ENCODE measurements around the gene PDE9A. TPM values are rescaled to one million over a fixed set of nuclear protein-coding genes. Genes with fewer than 3 reads are reported as not detected.

Gene PDE9A
- total and polyA plus RNA-seq, 2 experiments from 2014 or later, result not detected

DNA sequence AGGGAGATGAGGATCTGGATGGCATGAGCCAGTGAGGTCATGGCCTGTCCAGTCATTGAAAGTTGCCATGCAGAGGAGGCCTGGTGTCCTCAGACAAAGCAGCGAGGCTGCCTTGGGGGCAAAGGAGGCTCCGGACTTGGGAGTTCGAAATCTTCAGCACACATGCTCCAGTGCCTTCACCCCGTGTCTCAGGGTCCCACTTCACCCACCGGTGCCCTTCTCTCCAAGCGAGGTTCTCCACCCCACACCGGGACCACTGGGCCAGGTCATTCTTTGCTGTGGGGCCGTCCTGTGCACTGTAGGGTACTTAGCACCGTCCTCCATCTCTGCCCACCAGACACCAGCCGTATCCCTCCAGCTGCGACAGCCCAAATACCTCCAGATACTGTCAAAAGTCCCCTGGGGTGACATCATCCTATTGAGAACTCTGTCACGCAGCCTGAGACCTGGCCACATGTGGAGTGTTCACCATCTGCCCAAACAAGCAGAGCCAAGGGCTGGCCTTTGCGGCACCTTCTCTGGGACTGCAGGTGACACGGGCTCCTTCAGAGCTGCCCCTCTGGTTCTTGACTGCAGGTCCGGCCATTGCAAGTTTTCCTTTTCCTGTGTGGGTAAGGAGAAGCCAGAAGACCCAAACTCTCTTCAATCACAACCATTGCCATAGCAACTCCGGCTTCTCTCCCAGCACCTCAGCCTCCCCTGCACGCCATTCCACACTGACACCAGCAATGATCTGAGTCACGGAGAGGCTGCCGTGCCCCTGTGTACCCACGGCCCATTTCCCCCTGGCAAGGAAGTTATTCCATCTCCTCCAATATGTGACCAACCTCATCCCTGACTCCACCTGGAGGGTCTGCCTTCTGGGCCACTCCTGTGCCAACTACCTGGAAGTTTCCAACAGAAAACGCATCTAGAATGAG, 20.4 kb upstream of the PDE9A start:
- Histone ChIP-seq H2AFZ (no peak overlapping the region), H3K36me3 (ENCODE audit: low read depth) (no peaks in the 10 kb centered on the region), H3K79me2 (ENCODE audit: insufficient read depth) (no peaks in the 10 kb centered on the region), H3K9me2 (ENCODE audit: insufficient read depth) (no peaks in the 10 kb centered on the region), H3F3A (ENCODE audit: insufficient read depth) (peaks cover 22% of the 10 kb centered on the region), H3K4me3 (no peak overlapping the region), H3K27me3 (replicated peaks; ENCODE audit: insufficient read depth) (peaks cover 26% of the 10 kb centered on the region), H3K9me3 (ENCODE audit: low read depth) (no peaks in the 10 kb centered on the region), H4K20me1 (ENCODE audit: insufficient read depth) (no peaks in the 10 kb centered on the region), H3K4me1 (ENCODE audit: insufficient read depth) (peaks cover 12% of the 10 kb centered on the region), H3K27ac (no peak overlapping the region), H3K9ac (no peak overlapping the region), H3K4me2 (ENCODE audit: unreplicated experiment) (no peak overlapping the region)
- WGBS, 2 experiments (ENCODE audit: low coverage in 1 of 2, low lambda C conversion rate in 2 of 2, missing lambda C conversion rate in 2 of 2), result 68 to 70% methylated on average over 20 to 21 of the region's 21 CpGs
- in situ Hi-C loops (cut with MboI), result no loop called here
- DNase-seq, result no peak
- TF ChIP-seq EZH2 (IDR thresholded peaks at IDR 0.05; ENCODE audit: insufficient read depth, poor library complexity, severe bottlenecking) (no peak), EZH2phosphoT487 (IDR thresholded peaks at IDR 0.05; ENCODE audit: insufficient read depth, low read depth) (no peak)

DNA sequence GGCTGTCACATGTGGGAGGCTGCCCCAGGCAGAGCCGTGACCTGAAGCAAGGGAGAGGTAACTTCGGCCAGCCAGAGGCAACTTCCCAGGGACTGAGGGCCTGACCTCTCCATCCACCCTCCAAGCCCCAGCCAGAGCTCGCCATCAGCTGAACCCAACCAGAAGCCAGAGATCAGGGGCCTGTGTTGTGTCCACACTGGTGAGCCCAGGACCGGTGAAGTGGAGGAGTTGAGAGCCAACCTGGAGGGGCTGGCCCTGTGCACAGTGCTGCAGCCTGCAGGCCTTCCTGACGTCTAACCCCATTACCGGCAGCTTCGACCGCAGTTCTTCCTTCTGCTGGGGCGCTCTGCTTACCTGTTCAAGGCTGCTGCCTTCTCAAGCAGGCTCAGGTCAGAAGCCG, 19.6 kb upstream of the PDE9A start:
- Histone ChIP-seq H3K4me1 (ENCODE audit: insufficient read depth) (peaks cover 12% of the 10 kb centered on the region), H2AFZ (no peak overlapping the region), H3K4me2 (ENCODE audit: unreplicated experiment) (no peak overlapping the region), H4K20me1 (ENCODE audit: insufficient read depth) (no peaks in the 10 kb centered on the region), H3K9me3 (ENCODE audit: low read depth) (no peaks in the 10 kb centered on the region), H3K79me2 (ENCODE audit: insufficient read depth) (no peaks in the 10 kb centered on the region), H3K27ac (no peak overlapping the region), H3F3A (ENCODE audit: insufficient read depth) (peaks cover 22% of the 10 kb centered on the region), H3K27me3 (replicated peaks; ENCODE audit: insufficient read depth) (peaks cover 28% of the 10 kb centered on the region), H3K4me3 (no peak overlapping the region), H3K36me3 (ENCODE audit: low read depth) (no peaks in the 10 kb centered on the region), H3K9ac (no peak overlapping the region), H3K9me2 (ENCODE audit: insufficient read depth) (no peaks in the 10 kb centered on the region)
- TF ChIP-seq EZH2 (IDR thresholded peaks at IDR 0.05; ENCODE audit: insufficient read depth, poor library complexity, severe bottlenecking), result no peak
- no peak for DNase-seq
- WGBS, 2 experiments (ENCODE audit: low coverage in 1 of 2, low lambda C conversion rate in 2 of 2, missing lambda C conversion rate in 2 of 2), result 76 to 81% methylated on average over 9 of the region's 10 CpGs
- in situ Hi-C loops (cut with MboI), result no loop called here

DNA sequence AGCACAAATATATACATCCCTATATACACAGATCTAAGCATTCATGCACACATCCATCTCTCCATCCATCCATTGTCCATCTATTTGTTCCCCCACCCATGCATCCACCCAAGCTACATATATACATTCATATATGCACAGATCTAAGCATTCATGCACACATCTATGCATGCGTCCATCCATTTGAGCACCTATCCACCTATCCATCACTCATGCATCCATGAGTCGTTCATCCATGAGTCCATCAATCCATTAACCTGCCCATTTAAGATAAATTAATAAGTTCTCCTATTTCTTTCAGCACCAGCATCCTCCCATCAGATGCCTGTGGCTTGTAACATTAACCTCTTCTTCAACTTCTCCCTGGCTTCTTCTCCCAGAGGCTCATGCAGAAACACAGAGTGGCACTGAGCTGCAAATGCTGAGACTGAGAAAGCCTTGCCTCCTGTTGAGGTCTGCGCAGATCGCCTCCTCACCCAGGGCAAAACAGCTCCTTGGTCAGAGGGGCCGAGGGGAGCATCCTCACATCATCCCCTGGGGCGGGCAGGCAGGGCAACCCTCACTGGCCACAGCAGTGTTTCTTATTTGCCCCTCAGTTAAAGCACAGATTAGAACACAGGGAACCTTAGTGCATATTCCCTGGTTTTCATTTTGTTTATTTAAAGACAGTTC, 17.4 kb upstream of the PDE9A start:
- H3K27ac ChIP-seq, result peak overlapping the region; percentile 44; the same call in 1 of the 2 replicates
- 65 to 74% methylated on average over 6 of the region's 6 CpGs for WGBS, 2 experiments (ENCODE audit: low coverage in 1 of 2, low lambda C conversion rate in 2 of 2, missing lambda C conversion rate in 2 of 2)

DNA sequence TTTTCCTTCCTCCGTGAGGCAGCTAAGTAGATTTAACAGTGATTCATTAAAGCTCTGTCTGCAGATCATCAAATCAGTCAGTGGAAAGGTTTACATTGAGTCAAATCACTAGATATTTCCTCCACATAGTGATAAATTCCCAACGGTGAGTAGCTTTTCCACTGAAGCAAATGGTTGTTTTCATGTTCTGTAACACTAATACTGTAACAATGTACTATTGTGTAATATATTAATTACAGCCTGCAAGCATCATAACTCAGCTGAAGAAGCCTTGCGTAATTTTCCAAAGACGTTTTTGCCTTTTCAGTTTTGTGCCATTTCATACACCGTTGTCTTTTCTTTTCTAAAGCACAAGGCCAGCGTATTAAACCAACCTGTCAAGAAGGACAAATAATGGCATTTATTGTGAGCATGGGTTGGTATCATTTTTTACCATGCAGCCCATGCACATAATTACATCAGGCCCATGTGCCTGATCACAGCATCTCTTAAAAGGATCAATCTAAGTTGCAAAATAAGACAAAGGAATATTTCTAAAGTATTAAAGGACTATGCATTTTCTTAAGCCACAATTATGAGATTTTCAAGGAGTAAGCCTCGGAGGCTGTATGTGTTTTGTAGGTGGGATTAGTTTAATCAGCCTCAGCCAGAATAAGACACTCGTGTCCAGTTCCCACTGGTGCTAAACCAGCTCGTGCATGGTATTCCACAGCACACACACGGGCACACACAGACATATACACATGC, 16.7 kb upstream of the PDE9A start:
- 37 to 43% methylated on average over 10 of the region's 10 CpGs for whole genome bisulfite sequencing, 2 experiments (ENCODE audit: low coverage in 1 of 2, low lambda C conversion rate in 2 of 2, missing lambda C conversion rate in 2 of 2)
- H3K4me2 ChIP-seq (ENCODE audit: unreplicated experiment), result peak overlapping the region; percentile 73
- TF ChIP-seq EZH2phosphoT487 (IDR thresholded peaks at IDR 0.05; ENCODE audit: insufficient read depth, low read depth) (peak; percentile 97), EZH2 (IDR thresholded peaks at IDR 0.05; ENCODE audit: insufficient read depth, poor library complexity, severe bottlenecking) (no peak)

More for the DNA sequence above, 17.4 kb upstream of the PDE9A start:
- no peak for DNase-seq
- no peak overlapping the region for H2AFZ ChIP-seq
- no peak overlapping the region for H3K4me3 ChIP-seq
- peaks cover 22% of the 10 kb centered on the region for H3F3A ChIP-seq (ENCODE audit: insufficient read depth)
- no peaks in the 10 kb centered on the region for H3K36me3 ChIP-seq (ENCODE audit: low read depth)
- in situ Hi-C loops (cut with MboI), result no loop called here
- H4K20me1 ChIP-seq (ENCODE audit: insufficient read depth), result no peaks in the 10 kb centered on the region
- no peaks in the 10 kb centered on the region for H3K9me2 ChIP-seq (ENCODE audit: insufficient read depth)
- peaks cover 42% of the 10 kb centered on the region for H3K27me3 ChIP-seq (replicated peaks; ENCODE audit: insufficient read depth)
- H3K4me2 ChIP-seq (ENCODE audit: unreplicated experiment), result peak overlapping the region; percentile 50
- TF ChIP-seq EZH2 (IDR thresholded peaks at IDR 0.05; ENCODE audit: insufficient read depth, poor library complexity, severe bottlenecking), result no peak
- TF ChIP-seq EZH2phosphoT487 (IDR thresholded peaks at IDR 0.05; ENCODE audit: insufficient read depth, low read depth), result no peak
- no peaks in the 10 kb centered on the region for H3K9me3 ChIP-seq (ENCODE audit: low read depth)
- H3K4me1 ChIP-seq (ENCODE audit: insufficient read depth), result peaks cover 12% of the 10 kb centered on the region
- H3K79me2 ChIP-seq (ENCODE audit: insufficient read depth), result no peaks in the 10 kb centered on the region
- H3K9ac ChIP-seq, result no peak overlapping the region; the same call in 1 of the 2 replicates

More for the DNA sequence above, 16.7 kb upstream of the PDE9A start:
- H3K27ac ChIP-seq, result peak overlapping the region; percentile 44; the same call in 1 of the 2 replicates
- H3K79me2 ChIP-seq (ENCODE audit: insufficient read depth), result no peaks in the 10 kb centered on the region
- no peaks in the 10 kb centered on the region for H4K20me1 ChIP-seq (ENCODE audit: insufficient read depth)
- in situ Hi-C loops (cut with MboI), result no loop called here
- H3K9me3 ChIP-seq (ENCODE audit: low read depth), result no peaks in the 10 kb centered on the region
- no peak overlapping the region for H2AFZ ChIP-seq
- peaks cover 22% of the 10 kb centered on the region for H3F3A ChIP-seq (ENCODE audit: insufficient read depth)
- peaks cover 12% of the 10 kb centered on the region for H3K4me1 ChIP-seq (ENCODE audit: insufficient read depth)
- no peaks in the 10 kb centered on the region for H3K9me2 ChIP-seq (ENCODE audit: insufficient read depth)
- H3K9ac ChIP-seq, result no peak overlapping the region
- peaks cover 41% of the 10 kb centered on the region for H3K27me3 ChIP-seq (replicated peaks; ENCODE audit: insufficient read depth)
- no peak overlapping the region for H3K4me3 ChIP-seq
- no peaks in the 10 kb centered on the region for H3K36me3 ChIP-seq (ENCODE audit: low read depth)
- DNase-seq, result peak; percentile 89
